Measurements from ENCODE around the gene QKI. TPM values are rescaled to one million over a fixed set of nuclear protein-coding genes. Genes with fewer than 3 reads are reported as not detected.

The QKI gene
- polyA plus RNA-seq, 3 donors: 228 to 255 (median 244) TPM

DNA sequence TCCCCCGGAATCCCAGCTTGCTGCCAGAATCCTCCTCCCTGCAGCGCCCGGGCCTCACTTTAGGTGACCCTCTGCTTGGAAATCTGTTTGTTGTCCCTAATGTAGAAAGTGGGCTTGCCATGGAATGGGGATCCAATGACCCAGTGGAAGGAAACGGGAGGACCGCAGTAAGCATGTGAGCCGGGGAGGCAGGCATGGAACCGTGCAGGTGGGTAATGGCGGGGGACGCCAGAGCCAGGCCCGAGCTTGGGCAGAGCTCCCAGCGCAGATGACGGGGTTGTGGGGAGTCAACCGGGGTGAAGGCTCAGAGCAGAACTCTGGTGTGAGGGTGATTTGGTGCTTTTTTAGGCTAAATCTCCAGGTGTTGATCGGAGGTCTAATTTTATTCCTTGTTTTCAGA is 188.3 kb downstream of the QKI start:
- DNase-seq (ENCODE audit: low read depth in 3 of 3, low spot score in 2 of 3): no peak

- no peak for DNase-seq (ENCODE audit: low read depth in 3 of 3, low spot score in 2 of 3)
Observed at GRCh38 chr6:163603395-163603794, 188.9 kb downstream of the QKI start.

DNA sequence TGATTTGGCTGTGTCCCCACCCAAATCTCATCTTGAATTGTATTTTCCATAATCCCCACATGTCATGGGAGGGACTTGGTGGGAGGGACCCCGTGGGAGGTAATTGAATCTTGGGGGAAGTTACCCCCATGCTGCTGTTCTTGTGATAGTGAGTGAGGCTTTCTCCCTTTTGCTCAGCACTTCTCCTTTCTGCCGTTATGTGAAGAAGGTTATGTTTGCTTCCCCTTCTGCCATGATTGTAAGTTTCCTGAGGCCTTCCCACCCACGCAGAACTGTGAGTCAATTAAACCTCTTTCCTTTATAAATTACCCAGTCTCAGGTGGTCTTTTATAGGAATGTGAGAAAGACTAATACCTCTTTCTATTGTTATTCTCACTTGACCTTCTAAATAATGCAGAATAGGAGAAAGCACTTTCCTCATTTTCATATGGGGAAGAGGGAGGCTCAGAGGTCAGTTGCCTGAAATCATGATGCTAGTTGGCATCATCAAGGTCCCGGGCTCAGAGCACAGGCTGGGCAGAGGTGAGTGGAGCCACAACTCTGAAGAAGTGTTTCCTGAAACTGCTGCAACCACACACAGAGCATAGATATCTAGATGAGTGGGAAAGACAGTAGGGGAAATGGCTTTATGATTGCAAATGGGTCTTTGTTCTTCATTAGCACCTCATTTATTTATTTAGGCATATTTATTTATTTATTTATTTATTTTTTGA is 191.0 kb downstream of the QKI start:
- no peak for DNase-seq (ENCODE audit: low read depth in 3 of 3, low spot score in 2 of 3)

- DNase-seq (ENCODE audit: low read depth in 3 of 3, low spot score in 2 of 3): no peak
Observed at GRCh38 chr6:163607792-163608191, 193.3 kb downstream of the QKI start.

DNA sequence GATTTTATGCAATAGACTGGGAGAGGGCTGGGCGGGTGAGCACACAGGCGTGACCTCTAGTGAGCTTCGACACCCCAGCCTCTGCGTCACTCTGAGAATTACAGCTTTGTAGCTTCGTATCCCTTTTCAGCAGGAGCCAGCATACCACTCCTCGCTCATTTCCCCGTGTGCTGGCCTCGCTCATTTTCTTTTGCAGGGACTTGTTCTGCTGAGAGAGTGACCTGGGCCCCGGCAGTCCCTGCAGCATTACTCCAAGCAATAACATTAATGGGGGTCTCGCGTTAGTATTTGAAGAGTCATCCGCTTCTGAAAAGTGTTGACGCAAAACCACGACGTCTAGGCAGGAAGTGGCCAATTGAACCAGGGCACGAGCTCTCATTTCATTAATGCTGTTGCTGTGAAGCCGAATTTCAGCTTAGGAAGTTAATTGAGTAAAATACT is 193.7 kb downstream of the QKI start:
- DNase-seq (ENCODE audit: low read depth in 3 of 3, low spot score in 2 of 3): peak; percentile 13 to 23 (median 15)

DNA sequence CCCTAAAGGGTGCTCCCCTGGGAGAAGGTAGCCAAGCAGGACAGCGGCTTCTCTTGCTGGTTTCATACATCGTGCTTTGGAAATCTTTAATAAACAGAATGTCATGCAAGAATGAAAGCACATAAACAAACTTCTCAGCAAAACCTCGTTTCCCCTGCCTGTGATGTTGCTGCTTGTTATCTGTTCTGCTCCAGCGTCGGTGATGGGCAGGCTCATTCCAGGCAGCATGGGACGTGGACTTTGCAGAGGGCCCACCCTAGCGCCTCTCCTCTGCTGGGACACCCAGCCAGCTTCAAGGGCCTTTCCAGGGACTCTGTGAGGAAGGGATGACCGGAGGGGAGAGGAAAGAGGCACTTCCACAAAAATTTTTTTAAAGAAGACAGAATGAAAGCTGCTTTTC is 197.7 kb downstream of the QKI start:
- no peak for DNase-seq (ENCODE audit: low read depth in 3 of 3, low spot score in 2 of 3)

DNA sequence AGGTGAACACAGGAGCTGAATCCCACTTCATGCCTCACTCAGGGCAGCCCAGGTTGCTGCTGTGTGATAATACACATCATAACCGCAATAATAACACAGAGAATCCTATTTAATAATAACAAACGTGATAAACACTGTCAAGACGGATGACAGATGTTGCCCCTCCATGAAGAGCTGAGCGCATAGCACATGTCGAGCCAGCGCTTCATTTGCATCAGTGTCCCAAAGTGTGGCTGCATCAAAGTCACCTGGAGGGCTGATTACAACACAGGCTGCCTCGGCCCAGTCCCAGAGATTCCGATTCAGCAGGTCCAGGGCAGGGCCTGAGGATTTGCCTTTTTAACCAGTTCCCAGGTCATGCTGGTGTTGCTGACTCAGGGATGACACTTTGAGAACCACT is 198.5 kb downstream of the QKI start:
- no peak for DNase-seq (ENCODE audit: low read depth in 3 of 3, low spot score in 2 of 3)

GRCh38 chr6:163613668-163614067 is 199.2 kb downstream of the QKI start:
- no peak for DNase-seq (ENCODE audit: low read depth in 3 of 3, low spot score in 2 of 3)

DNA sequence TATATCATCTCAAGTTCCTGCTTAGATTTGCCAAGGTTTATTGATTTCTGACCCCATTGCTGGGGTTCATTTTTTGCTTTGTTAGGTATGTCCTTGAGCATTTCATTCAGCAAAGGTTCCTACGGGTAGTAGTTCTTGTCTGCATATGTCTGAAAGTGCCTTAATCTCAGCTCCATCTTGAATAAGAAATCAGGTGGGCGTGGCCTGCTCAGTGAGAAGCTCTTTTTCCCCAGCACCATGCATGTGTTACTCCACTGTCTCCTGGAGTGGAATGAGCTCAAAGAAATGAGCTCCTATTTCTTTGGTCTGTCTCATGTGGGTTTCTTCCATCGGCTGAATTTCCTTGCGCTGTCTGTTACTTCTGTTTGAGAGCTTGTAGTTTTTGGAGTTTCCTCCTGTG is 201.9 kb downstream of the QKI start:
- no peak for DNase-seq (ENCODE audit: low read depth in 3 of 3, low spot score in 2 of 3)

DNA sequence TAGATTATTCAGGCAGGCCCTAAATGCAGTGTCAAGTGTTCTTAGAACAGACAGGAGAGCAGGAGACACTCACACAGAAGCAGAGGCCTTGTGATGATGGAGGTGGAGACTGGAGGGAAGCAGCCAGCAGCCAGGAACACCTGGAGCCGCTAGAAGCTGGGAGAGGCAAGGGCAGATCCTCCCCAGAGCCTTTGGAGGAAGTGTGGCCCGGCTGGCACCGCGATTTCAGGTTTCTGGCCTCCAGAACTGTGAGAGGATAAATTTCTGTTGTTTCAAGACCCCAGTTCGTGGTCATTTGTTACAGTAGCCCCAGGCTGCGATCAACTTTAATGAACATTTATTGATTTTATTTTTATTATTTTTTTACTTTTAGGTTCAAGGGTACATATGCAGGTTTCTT is 203.0 kb downstream of the QKI start:
- DNase-seq (ENCODE audit: low read depth in 3 of 3, low spot score in 2 of 3): no peak

GRCh38 chr6:163620101-163620500 is 205.6 kb downstream of the QKI start:
- DNase-seq (ENCODE audit: low read depth in 3 of 3, low spot score in 2 of 3): no peak

DNA sequence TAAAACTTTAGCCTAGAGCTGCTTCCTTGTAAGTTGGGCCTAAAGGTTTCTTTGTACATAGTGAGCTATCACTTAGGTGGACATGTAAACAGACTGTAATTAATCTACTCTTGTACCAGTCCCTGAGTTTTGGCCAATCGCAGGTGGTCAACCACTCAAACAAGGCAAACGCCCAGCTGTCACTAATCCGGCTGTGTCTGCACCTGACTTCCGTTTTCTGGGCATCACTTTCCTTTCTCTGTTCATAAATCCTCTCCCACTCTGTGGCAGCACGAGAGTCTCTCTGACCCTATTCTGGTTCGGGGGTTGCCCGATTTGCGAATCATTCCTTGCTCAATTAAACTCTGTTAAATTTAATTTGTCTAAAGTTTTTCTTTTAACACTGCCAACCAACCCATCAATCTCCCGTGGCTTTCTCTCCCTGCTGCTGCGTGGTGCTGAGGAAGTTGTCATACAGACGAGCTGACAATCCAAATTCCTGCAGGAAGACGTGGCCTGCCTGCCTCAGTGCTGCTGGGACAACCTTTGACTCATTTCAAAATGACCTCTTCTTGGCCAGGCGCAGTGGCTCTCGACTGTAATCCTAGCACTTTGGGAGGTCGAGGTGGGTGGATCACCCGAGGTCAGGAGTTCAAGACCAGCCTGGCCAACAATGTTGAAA is 206.3 kb downstream of the QKI start:
- no peak for DNase-seq (ENCODE audit: low read depth in 3 of 3, low spot score in 2 of 3)

GRCh38 chr6:163625265-163625664 is 210.7 kb downstream of the QKI start:
- DNase-seq (ENCODE audit: low read depth in 3 of 3, low spot score in 2 of 3): no peak

GRCh38 chr6:163626073-163626867 is 211.8 kb downstream of the QKI start:
- DNase-seq (ENCODE audit: low read depth in 3 of 3, low spot score in 2 of 3): no peak

GRCh38 chr6:163627274-163628062 is 212.9 kb downstream of the QKI start:
- DNase-seq (ENCODE audit: low read depth in 3 of 3, low spot score in 2 of 3): no peak
